ENCODE measurements around the gene BHLHE23.

Gene BHLHE23

GRCh38 chr20:63023071-63023935, 16.5 kb upstream of the BHLHE23 start:
- no peak for TF ChIP-seq CTCF (IDR thresholded peaks at IDR 0.05; ENCODE audit: borderline replicate concordance, control extremely low read depth, extremely low read depth, insufficient read depth, missing control alignments)
- in situ Hi-C loops (cut with MboI; ENCODE audit: low sequenced_read_pairs, unreplicated experiment) = no loop called here
- no peak for DNase-seq (ENCODE audit: low spot score)

DNA sequence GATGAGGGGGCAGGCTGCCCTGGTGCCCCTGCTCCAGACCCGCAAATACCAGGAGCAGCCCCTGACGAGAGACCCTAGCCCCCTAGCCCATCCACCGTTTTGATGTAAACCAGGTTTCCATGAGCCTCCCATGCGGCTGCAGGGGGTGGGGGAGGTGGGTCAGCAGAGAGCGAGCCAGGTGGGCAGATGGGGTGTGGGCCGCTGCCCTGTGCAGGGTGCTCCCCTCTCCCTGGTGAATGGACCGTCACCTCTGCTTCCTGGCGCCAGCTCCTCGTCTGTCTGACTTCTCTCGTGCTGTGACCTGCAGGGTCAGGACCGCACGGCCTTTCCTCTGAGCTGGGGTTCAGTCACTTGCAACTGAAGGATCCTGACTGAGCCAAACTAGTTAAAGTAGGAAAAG, 15.7 kb upstream of the BHLHE23 start:
- in situ Hi-C loops (cut with MboI; ENCODE audit: low sequenced_read_pairs, unreplicated experiment) = no loop called here
- no peak for TF ChIP-seq CTCF (IDR thresholded peaks at IDR 0.05; ENCODE audit: borderline replicate concordance, control extremely low read depth, extremely low read depth, insufficient read depth, missing control alignments)
- no peak for DNase-seq (ENCODE audit: low spot score)

DNA sequence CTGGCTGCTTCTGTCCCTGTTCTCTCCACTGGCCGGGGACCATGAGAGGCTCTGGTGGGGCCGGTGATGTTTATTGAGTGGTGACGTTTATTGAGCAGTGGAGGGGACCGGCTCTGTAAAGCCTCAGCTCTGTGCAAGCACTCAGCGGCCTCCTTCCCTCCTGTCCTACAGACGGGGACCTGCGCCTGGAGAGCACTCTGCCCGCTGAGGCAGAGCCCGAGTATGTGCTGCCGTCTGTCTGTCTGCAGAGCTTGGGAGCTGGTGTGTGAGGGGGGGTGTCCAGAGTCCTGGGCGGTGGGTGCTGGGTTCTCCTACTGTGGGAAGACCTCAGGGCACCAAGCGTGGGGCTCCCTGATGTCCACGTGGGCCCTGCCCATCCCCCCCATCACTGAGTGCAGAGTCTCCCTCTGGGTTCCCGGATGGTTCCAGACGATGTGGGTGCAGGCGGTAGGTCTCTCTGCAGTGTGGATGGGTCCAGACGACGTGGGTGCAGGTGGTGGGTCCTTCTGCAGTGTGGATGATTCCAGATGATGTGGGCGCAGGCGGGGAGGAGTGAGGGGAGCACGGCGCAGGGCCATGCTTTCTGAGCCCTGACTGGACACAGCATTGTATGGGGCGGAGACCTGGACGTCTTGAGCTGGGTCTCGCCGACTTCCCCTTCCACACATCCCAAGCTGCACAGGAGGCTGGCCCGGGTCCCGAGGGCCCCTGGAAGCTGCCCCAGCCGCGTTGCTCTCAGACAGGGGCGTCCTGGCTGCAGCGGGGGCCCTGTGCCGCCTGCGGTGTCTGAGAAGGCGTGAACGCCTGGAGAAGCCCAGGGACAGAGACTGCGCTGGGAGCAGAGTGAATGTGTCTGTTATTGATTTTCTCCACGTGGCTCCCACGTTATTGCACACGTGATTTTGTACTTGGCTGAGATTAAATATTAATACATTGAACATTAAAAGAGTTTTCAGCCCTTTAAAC, 14.9 kb upstream of the BHLHE23 start:
- in situ Hi-C loops (cut with MboI; ENCODE audit: low sequenced_read_pairs, unreplicated experiment) = no loop called here
- DNase-seq (ENCODE audit: low spot score) = no peak
- TF ChIP-seq CTCF (IDR thresholded peaks at IDR 0.05; ENCODE audit: borderline replicate concordance, control extremely low read depth, extremely low read depth, insufficient read depth, missing control alignments) = no peak

DNA sequence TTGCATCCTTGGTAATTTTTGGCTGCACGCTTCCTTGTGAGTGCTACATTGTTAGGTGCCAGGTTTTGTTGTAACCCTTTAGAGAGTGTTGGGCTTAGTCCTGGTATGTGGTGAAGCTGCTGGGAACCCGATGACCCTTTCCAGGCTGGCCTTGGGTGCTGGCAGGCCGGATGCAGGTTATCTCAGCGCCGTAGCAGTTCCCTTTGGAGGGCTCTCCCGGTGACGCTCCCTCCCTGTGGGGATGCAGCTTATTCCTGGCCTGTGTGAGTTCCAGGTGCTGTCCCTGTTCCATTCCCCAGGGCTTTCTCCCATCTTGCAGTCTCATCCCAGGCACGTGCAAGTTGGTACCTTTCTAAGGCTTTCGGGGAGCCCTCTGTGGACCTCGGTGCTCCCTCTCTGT, 13.9 kb upstream of the BHLHE23 start:
- TF ChIP-seq CTCF (IDR thresholded peaks at IDR 0.05; ENCODE audit: borderline replicate concordance, control extremely low read depth, extremely low read depth, insufficient read depth, missing control alignments) = no peak
- in situ Hi-C loops (cut with MboI; ENCODE audit: low sequenced_read_pairs, unreplicated experiment) = no loop called here
- DNase-seq (ENCODE audit: low spot score) = no peak

DNA sequence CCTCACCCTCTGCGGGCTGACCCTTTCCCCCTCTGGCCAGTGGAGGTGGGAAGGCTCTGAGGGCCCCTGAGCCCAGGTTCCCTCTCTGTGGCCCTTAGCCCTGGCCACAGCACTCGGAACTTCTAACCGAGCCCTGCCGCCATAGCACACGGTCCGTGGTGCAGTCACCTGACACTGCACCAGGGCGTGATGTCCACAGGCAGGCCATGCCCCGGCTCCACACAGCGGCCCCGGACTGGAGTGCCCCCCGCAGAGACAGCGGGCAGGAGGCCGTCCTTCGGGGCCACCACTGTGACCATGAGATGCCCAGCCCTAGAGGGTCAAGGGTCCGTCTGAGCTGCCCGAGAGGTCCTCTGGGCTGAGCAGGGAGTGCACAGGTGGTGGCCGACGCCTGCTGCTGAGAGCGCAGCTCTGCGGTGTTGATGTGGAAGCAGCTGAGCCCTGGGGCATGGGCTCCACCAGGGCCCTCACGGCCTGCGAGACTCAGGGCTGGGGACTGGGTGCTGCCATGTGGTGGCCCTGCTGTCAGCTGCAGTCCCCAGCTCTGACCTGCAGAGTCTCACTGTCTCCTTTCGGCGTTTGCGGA, 11.2 kb upstream of the BHLHE23 start:
- no peak for DNase-seq (ENCODE audit: low spot score)
- in situ Hi-C loops (cut with MboI; ENCODE audit: low sequenced_read_pairs, unreplicated experiment) = no loop called here
- no peak for TF ChIP-seq CTCF (IDR thresholded peaks at IDR 0.05; ENCODE audit: borderline replicate concordance, control extremely low read depth, extremely low read depth, insufficient read depth, missing control alignments)
